Trophoblast cell (in vitro differentiated cells and primary cell): Measurements from ENCODE around the gene WDR27.
A peak's percentile ranks its signal among the peaks of the same experiment; 100 is the strongest.

Experiments used
- DNase-seq, 2 donors: peaks; one replicate each; pipeline ENCODE4 v3.0.0-alpha.2; 2016
- H2AFZ ChIP-seq: 2 replicates; pipeline ENCODE4 v1.6.1; 2013; ENCODE audit warnings: low read length, moderate library complexity, mild to moderate bottlenecking; ENCODE audit not compliant: insufficient read depth, poor library complexity
- H2AK5ac ChIP-seq: 2 replicates; pipeline ENCODE4 v1.6.1; 2013; ENCODE audit warnings: mild to moderate bottlenecking, low read length
- H2BK120ac ChIP-seq: 2 replicates; pipeline ENCODE4 v1.6.1; 2013; ENCODE audit warnings: low read length, mild to moderate bottlenecking, moderate library complexity; ENCODE audit not compliant: insufficient read depth, poor library complexity
- H2BK12ac ChIP-seq: 2 replicates; pipeline ENCODE4 v1.6.1; 2013; ENCODE audit warnings: mild to moderate bottlenecking, low read length, moderate library complexity
- H2BK5ac ChIP-seq: 2 replicates; pipeline ENCODE4 v1.6.1; 2013; ENCODE audit warnings: low read length, low read depth, moderate library complexity, mild to moderate bottlenecking; ENCODE audit not compliant: poor library complexity
- H3K14ac ChIP-seq: 2 replicates; pipeline ENCODE4 v1.6.1; 2013; ENCODE audit warnings: mild to moderate bottlenecking, low read length
- H3K18ac ChIP-seq: 2 replicates; pipeline ENCODE4 v1.6.1; 2013; ENCODE audit warnings: mild to moderate bottlenecking, low read length
- H3K23ac ChIP-seq: 2 replicates; pipeline ENCODE4 v1.6.1; 2013; ENCODE audit warnings: low read length
- H3K27ac ChIP-seq: 2 replicates; pipeline ENCODE4 v1.5.1; 2013; ENCODE audit warnings: low read depth, mild to moderate bottlenecking, inconsistent platforms, low read length, moderate library complexity
- H3K27me3 ChIP-seq: 2 replicates; pipeline ENCODE4 v1.6.1; 2013; ENCODE audit warnings: inconsistent platforms, mild to moderate bottlenecking, low read length, moderate library complexity; ENCODE audit not compliant: insufficient read depth
- H3K36me3 ChIP-seq, 2 experiments: 1 replicate in 1 of 2; 2 replicates in 1 of 2; pipeline ENCODE4 v1.6.1; 2013; ENCODE audit warnings: low read length in 2 of 2, mild to moderate bottlenecking in 2 of 2, moderate library complexity in 1 of 2; ENCODE audit not compliant: insufficient read depth in 2 of 2, control insufficient read depth in 1 of 2
- H3K4ac ChIP-seq: 2 replicates; pipeline ENCODE4 v1.6.1; 2013; ENCODE audit warnings: low read depth, mild to moderate bottlenecking, low read length, moderate library complexity
- H3K4me1 ChIP-seq, 2 experiments: 1 replicate in 1 of 2; 2 replicates in 1 of 2; pipeline ENCODE4 v1.6.1; 2013; ENCODE audit warnings: low read length in 2 of 2, mild to moderate bottlenecking in 2 of 2, moderate library complexity in 1 of 2; ENCODE audit not compliant: insufficient read depth in 2 of 2, control insufficient read depth in 1 of 2
- H3K4me2 ChIP-seq: 2 replicates; pipeline ENCODE4 v1.6.1; 2013; ENCODE audit warnings: inconsistent platforms, mild to moderate bottlenecking, low read length, moderate library complexity
- H3K4me3 ChIP-seq: 2 replicates; pipeline ENCODE4 v1.5.1; 2013; ENCODE audit warnings: mild to moderate bottlenecking, low read depth, low read length, inconsistent platforms
- H3K79me1 ChIP-seq: one replicate; pipeline ENCODE4 v1.6.1; 2013; ENCODE audit warnings: low read length
- H3K79me2 ChIP-seq: 2 replicates; pipeline ENCODE4 v1.6.1; 2013; ENCODE audit warnings: low read length, mild to moderate bottlenecking; ENCODE audit not compliant: control insufficient read depth, insufficient read depth, poor library complexity
- H3K9ac ChIP-seq: 2 replicates; pipeline ENCODE4 v1.6.1; 2013; ENCODE audit warnings: mild to moderate bottlenecking, low read length
- H3K9me3 ChIP-seq: 2 replicates; pipeline ENCODE4 v1.6.1; 2013; ENCODE audit warnings: low read depth, mild to moderate bottlenecking, control low read depth, inconsistent platforms, low read length; ENCODE audit not compliant: insufficient read depth
- H4K12ac ChIP-seq: 2 replicates; pipeline ENCODE4 v1.6.1; 2013; ENCODE audit warnings: low read depth, mild to moderate bottlenecking, low read length, moderate library complexity
- H4K8ac ChIP-seq: 2 replicates; pipeline ENCODE4 v1.6.1; 2013; ENCODE audit warnings: low read depth, mild to moderate bottlenecking, low read length, moderate library complexity
- H4K91ac ChIP-seq: one replicate; pipeline ENCODE4 v1.6.1; 2013; ENCODE audit warnings: low read depth, mild to moderate bottlenecking, low read length, moderate library complexity
- WGBS: extraction: QIAGEN DNeasy Blood & Tissue Kit; methylation state at CpG from one replicate; pipeline ENCODE4 v1.1.7; 2013; ENCODE audit warnings: missing lambda C conversion rate; ENCODE audit not compliant: insufficient read length, insufficient coverage; ENCODE audit errors: extremely low coverage; 5-methylcytosine and 5-hydroxymethylcytosine counted together

The WDR27 gene

GRCh38 chr6:169575821-169576220 lies 126.0 kb downstream of the WDR27 start:
- Histone ChIP-seq H3K27me3 (no peaks in the 10 kb centered on the region), H2AK5ac (no peak overlapping the region), H3K79me1 (no peaks in the 10 kb centered on the region), H4K91ac (no peak overlapping the region), H3K14ac (no peak overlapping the region), H2BK12ac (no peak overlapping the region), H3K4me3 (no peak overlapping the region), H3K4me2 (no peak overlapping the region), H3K23ac (no peak overlapping the region), H2BK5ac (no peak overlapping the region), H3K9me3 (peaks cover 2% of the 10 kb centered on the region), H2BK120ac (no peak overlapping the region), H4K8ac (no peak overlapping the region), H3K9ac (no peak overlapping the region), H3K79me2 (no peaks in the 10 kb centered on the region), H2AFZ (no peak overlapping the region), H3K4ac (no peak overlapping the region), H3K18ac (no peak overlapping the region), H3K27ac (no peak overlapping the region), H3K4me1 (no peaks in the 10 kb centered on the region), H4K12ac (no peak overlapping the region), H3K36me3 (no peaks in the 10 kb centered on the region)
- no CpG with 5 or more reads among the region's 5 CpGs for WGBS
- peak in 1 of 2 donors; percentile 41 for DNase-seq

- Histone ChIP-seq H3K4me1 (no peaks in the 10 kb centered on the region), H2BK120ac (no peak overlapping the region), H3K27ac (no peak overlapping the region), H3K4ac (no peak overlapping the region), H3K79me1 (no peaks in the 10 kb centered on the region), H3K4me2 (no peak overlapping the region), H2BK12ac (no peak overlapping the region), H3K9ac (no peak overlapping the region), H2BK5ac (no peak overlapping the region), H3K9me3 (peaks cover 2% of the 10 kb centered on the region), H3K14ac (no peak overlapping the region), H3K23ac (no peak overlapping the region), H3K4me3 (no peak overlapping the region), H4K91ac (no peak overlapping the region), H3K79me2 (no peaks in the 10 kb centered on the region), H3K27me3 (no peaks in the 10 kb centered on the region), H3K18ac (no peak overlapping the region), H2AFZ (no peak overlapping the region), H4K8ac (no peak overlapping the region), H4K12ac (no peak overlapping the region), H2AK5ac (no peak overlapping the region), H3K36me3 (no peaks in the 10 kb centered on the region)
- WGBS = no CpG with 5 or more reads among the region's 5 CpGs
- DNase-seq = no peak
Measured at GRCh38 chr6:169575365-169575764, 126.5 kb downstream of the WDR27 start.

GRCh38 chr6:169574420-169574819 lies 127.4 kb downstream of the WDR27 start:
- Histone ChIP-seq H4K12ac (no peak overlapping the region), H3K9ac (no peak overlapping the region), H3K4me3 (no peak overlapping the region), H4K91ac (no peak overlapping the region), H3K4ac (no peak overlapping the region), H3K79me2 (no peaks in the 10 kb centered on the region), H3K4me2 (no peak overlapping the region), H2AK5ac (no peak overlapping the region), H3K36me3 (no peaks in the 10 kb centered on the region), H2BK120ac (no peak overlapping the region), H3K14ac (no peak overlapping the region), H2BK5ac (no peak overlapping the region), H3K9me3 (no peaks in the 10 kb centered on the region), H3K27me3 (no peaks in the 10 kb centered on the region), H3K79me1 (no peaks in the 10 kb centered on the region), H3K27ac (no peak overlapping the region), H2AFZ (no peak overlapping the region), H3K23ac (no peak overlapping the region), H2BK12ac (no peak overlapping the region), H3K4me1 (no peaks in the 10 kb centered on the region), H3K18ac (no peak overlapping the region), H4K8ac (no peak overlapping the region)
- whole genome bisulfite sequencing = no CpG with 5 or more reads among the region's 13 CpGs
- DNase-seq = no peak

- no peak overlapping the region for H3K27ac ChIP-seq
Measured at GRCh38 chr6:169573883-169574282, 127.9 kb downstream of the WDR27 start.

More at GRCh38 chr6:169573883-169574282, 127.9 kb downstream of the WDR27 start:
- Histone ChIP-seq H3K4me3 (no peak overlapping the region), H2BK120ac (no peak overlapping the region), H3K9me3 (no peaks in the 10 kb centered on the region), H3K36me3 (no peaks in the 10 kb centered on the region), H3K23ac (no peak overlapping the region), H3K9ac (no peak overlapping the region), H3K27me3 (no peaks in the 10 kb centered on the region), H3K18ac (no peak overlapping the region), H2AFZ (no peak overlapping the region), H3K79me2 (no peaks in the 10 kb centered on the region), H3K79me1 (no peaks in the 10 kb centered on the region), H3K14ac (no peak overlapping the region), H2BK12ac (no peak overlapping the region), H3K4me1 (no peaks in the 10 kb centered on the region), H2AK5ac (no peak overlapping the region), H4K12ac (no peak overlapping the region), H3K4ac (no peak overlapping the region), H4K8ac (no peak overlapping the region), H4K91ac (no peak overlapping the region), H2BK5ac (no peak overlapping the region), H3K4me2 (no peak overlapping the region)
- no peak for DNase-seq
- WGBS = no CpG with 5 or more reads among the region's 5 CpGs
